Thyroid gland (tissue), 4 donors: ENCODE measurements around the gene PRSS2.

Experiments used
- POLR2A ChIP-seq, 2 donors: fragments of 450-650 bp; IDR thresholded peaks; one replicate each; pipeline ENCODE4 v1.6.1; 2017; ENCODE audit warnings: antibody characterized with exemption in 2 of 2, mild to moderate bottlenecking in 2 of 2, moderate library complexity in 1 of 2
- TF ChIP-seq, protein P1 (sequence below), 6 experiments: fragments of 200-600 bp in 3 of 6; fragments of 450-650 bp in 3 of 6; sonication (generic) in 3 of 6; IDR thresholded peaks; one replicate each; pipeline ENCODE4 v1.5.1; 2016 to 2019; ENCODE audit warnings: antibody characterized with exemption in 6 of 6, mild to moderate bottlenecking in 2 of 6, inconsistent platforms in 1 of 6, moderate library complexity in 1 of 6

DNA sequence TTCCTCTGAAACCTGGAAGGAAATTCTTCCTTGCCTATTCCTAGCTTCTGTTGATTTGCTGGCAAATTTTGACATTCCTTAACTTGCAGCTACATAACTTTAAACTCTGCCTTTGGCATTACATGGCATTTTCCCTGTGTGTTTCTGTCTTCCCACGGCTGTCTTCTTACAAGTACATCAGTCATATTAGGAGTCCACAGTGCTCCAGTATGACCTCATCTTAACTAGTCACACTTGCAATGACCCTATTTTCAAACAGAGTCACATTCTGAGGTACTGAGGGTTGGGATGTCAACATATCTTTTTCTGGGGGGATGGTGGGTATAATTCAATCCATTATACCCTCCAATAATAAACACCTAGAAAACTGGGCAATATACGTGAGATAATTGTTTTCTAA, 46.7 kb downstream of the PRSS2 start:
- TF ChIP-seq, protein P1, sequence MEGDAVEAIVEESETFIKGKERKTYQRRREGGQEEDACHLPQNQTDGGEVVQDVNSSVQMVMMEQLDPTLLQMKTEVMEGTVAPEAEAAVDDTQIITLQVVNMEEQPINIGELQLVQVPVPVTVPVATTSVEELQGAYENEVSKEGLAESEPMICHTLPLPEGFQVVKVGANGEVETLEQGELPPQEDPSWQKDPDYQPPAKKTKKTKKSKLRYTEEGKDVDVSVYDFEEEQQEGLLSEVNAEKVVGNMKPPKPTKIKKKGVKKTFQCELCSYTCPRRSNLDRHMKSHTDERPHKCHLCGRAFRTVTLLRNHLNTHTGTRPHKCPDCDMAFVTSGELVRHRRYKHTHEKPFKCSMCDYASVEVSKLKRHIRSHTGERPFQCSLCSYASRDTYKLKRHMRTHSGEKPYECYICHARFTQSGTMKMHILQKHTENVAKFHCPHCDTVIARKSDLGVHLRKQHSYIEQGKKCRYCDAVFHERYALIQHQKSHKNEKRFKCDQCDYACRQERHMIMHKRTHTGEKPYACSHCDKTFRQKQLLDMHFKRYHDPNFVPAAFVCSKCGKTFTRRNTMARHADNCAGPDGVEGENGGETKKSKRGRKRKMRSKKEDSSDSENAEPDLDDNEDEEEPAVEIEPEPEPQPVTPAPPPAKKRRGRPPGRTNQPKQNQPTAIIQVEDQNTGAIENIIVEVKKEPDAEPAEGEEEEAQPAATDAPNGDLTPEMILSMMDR (IDR thresholded peaks at IDR 0.05): no peak
- no peak for TF ChIP-seq POLR2A (IDR thresholded peaks at IDR 0.05)
